ENCODE results near the gene FAM193B.

The FAM193B gene

DNA sequence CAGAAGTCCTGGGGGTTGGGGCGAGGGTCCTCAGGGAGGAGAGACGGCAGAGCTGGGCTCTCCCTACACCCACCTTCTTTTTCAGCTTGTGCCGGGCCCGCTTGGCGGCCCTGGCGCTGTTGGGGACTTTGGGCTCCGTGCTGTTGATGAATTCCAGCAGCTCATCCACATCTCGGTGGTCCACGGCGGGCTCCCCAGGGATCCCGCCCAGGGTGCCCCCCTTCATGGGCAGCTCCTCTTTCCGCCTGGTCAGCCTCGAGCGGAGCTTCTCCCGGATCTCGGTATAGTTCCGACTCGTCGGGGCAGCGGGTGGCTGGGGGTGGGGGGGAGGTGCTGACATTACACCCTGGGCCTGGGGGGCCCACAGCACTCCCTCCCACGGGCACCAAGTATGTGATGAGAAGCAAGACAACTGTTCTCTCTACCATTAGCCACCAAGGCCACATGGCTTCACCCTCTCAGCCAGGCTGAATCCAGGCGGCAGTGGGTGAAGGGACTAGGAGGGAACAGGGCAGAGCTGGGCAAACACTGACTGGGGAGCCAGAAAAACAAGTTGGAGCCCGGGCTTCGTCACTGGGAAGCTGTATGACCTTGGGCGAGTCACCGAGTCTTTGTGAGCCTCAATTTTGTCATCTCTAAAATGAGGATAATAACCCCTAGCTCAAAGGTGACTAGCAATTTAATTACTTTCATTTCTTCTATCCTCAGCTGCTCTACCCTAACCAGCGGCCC lies 23.0 kb downstream of the FAM193B start:
- Histone ChIP-seq H3K27me3 (ENCODE audit: insufficient read depth, poor library complexity, severe bottlenecking) (no peaks in the 10 kb centered on the region), H3K27ac (replicated peaks) (no peak overlapping the region), H3K4me3 (replicated peaks; ENCODE audit: insufficient read depth, low read length) (no peak overlapping the region)
- TF ChIP-seq POLR2AphosphoS5 (IDR thresholded peaks at IDR 0.05; ENCODE audit: low read depth) (no peak), GABPA (IDR thresholded peaks at IDR 0.05; ENCODE audit: low read depth) (no peak)
- TF ChIP-seq, protein P1, sequence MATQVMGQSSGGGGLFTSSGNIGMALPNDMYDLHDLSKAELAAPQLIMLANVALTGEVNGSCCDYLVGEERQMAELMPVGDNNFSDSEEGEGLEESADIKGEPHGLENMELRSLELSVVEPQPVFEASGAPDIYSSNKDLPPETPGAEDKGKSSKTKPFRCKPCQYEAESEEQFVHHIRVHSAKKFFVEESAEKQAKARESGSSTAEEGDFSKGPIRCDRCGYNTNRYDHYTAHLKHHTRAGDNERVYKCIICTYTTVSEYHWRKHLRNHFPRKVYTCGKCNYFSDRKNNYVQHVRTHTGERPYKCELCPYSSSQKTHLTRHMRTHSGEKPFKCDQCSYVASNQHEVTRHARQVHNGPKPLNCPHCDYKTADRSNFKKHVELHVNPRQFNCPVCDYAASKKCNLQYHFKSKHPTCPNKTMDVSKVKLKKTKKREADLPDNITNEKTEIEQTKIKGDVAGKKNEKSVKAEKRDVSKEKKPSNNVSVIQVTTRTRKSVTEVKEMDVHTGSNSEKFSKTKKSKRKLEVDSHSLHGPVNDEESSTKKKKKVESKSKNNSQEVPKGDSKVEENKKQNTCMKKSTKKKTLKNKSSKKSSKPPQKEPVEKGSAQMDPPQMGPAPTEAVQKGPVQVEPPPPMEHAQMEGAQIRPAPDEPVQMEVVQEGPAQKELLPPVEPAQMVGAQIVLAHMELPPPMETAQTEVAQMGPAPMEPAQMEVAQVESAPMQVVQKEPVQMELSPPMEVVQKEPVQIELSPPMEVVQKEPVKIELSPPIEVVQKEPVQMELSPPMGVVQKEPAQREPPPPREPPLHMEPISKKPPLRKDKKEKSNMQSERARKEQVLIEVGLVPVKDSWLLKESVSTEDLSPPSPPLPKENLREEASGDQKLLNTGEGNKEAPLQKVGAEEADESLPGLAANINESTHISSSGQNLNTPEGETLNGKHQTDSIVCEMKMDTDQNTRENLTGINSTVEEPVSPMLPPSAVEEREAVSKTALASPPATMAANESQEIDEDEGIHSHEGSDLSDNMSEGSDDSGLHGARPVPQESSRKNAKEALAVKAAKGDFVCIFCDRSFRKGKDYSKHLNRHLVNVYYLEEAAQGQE (IDR thresholded peaks at IDR 0.05; ENCODE audit: insufficient replicate concordance, low read depth), result no peak
- DNase-seq (ENCODE audit: low read depth in 1 of 2, low spot score in 1 of 2), result no peak

DNA sequence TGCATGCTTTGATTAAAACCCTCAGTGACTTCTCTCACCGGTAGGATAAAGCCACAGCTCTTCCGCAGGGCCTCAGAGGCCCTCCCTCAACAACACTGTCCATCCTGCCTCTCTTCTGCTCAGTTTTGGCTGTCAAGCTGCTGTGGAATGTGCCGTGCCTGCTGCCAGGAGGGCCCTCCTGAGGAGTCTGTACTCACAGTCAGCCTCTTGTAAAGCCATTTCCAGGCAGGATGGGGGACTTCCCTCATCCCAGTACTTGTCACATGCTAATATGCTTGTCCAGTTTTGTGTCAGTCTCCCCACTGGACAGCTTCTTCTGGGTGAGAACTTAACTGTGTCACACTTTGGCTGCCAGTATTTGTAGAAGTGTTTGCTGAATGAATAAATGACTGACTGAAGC lies 23.7 kb downstream of the FAM193B start:
- Histone ChIP-seq H3K27me3 (ENCODE audit: insufficient read depth, poor library complexity, severe bottlenecking) (no peaks in the 10 kb centered on the region), H3K4me3 (replicated peaks; ENCODE audit: insufficient read depth, low read length) (no peak overlapping the region), H3K27ac (replicated peaks) (no peak overlapping the region)
- no peak for TF ChIP-seq SPI1 (IDR thresholded peaks at IDR 0.05; ENCODE audit: borderline replicate concordance, low read depth)
- no peak for TF ChIP-seq POLR2AphosphoS5 (IDR thresholded peaks at IDR 0.05; ENCODE audit: low read depth)
- TF ChIP-seq, protein P2, sequence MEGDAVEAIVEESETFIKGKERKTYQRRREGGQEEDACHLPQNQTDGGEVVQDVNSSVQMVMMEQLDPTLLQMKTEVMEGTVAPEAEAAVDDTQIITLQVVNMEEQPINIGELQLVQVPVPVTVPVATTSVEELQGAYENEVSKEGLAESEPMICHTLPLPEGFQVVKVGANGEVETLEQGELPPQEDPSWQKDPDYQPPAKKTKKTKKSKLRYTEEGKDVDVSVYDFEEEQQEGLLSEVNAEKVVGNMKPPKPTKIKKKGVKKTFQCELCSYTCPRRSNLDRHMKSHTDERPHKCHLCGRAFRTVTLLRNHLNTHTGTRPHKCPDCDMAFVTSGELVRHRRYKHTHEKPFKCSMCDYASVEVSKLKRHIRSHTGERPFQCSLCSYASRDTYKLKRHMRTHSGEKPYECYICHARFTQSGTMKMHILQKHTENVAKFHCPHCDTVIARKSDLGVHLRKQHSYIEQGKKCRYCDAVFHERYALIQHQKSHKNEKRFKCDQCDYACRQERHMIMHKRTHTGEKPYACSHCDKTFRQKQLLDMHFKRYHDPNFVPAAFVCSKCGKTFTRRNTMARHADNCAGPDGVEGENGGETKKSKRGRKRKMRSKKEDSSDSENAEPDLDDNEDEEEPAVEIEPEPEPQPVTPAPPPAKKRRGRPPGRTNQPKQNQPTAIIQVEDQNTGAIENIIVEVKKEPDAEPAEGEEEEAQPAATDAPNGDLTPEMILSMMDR (IDR thresholded peaks at IDR 0.05; ENCODE audit: insufficient read depth, low read length), result no peak
- TF ChIP-seq, protein P1 (IDR thresholded peaks at IDR 0.05; ENCODE audit: insufficient replicate concordance, low read depth), result no peak
- no peak for TF ChIP-seq GABPA (IDR thresholded peaks at IDR 0.05; ENCODE audit: low read depth)
- no peak for DNase-seq (ENCODE audit: low read depth in 1 of 2, low spot score in 1 of 2)

DNA sequence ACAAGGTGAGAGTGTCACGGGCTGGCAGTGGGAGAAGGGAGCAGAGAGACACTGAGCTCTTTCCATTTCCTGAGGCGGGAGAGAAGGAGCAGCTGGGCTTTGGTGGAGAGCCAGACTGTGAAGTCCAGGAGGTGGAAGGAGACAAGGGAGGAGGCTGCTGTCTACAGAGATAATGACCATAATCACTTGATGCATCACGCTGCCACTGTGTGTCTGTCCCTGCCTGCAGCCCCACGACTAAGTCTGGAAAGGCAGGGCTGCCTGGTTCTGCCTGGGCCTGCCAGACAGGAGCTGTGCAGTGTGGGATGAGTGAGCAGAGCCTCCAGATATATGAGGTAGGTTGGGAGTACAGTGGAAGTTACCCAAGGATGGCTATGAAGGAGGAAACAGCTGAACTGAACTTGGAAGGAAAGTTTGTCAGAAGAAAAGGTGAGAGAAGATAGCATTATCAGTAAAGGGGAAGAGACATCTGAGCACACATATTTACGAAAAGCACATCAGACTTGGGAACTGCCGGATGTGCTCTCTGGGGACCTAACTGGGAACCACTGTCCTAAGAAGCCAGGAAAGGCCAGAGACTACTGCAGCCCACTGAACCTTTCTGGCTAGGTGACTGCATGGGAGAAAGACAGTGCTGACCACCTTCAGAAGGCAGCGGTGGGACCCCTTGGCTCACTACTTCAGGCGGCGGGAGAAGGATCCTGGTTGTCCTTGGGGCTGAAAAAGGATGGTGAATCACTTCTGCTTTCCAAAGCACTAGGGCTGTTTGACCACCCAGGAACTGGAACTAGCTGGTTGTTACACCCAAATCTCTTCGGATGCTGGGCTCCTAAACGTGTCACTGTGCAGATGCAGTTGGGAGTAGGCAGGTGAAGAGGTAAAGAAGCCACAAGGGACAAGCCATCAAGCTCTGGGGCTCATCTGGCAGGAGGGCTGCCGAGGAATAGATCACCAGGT lies 24.8 kb downstream of the FAM193B start:
- Histone ChIP-seq H3K4me3 (replicated peaks; ENCODE audit: insufficient read depth, low read length) (no peak overlapping the region), H3K27me3 (ENCODE audit: insufficient read depth, poor library complexity, severe bottlenecking) (no peaks in the 10 kb centered on the region), H3K27ac (replicated peaks) (no peak overlapping the region)
- no peak for DNase-seq (ENCODE audit: low read depth in 1 of 2, low spot score in 1 of 2)
- TF ChIP-seq GABPA (IDR thresholded peaks at IDR 0.05; ENCODE audit: low read depth) (no peak), POLR2AphosphoS5 (IDR thresholded peaks at IDR 0.05; ENCODE audit: low read depth) (no peak), SPI1 (IDR thresholded peaks at IDR 0.05; ENCODE audit: borderline replicate concordance, low read depth) (no peak)
- TF ChIP-seq, protein P2 (IDR thresholded peaks at IDR 0.05; ENCODE audit: insufficient read depth, low read length), result no peak
- TF ChIP-seq, protein P1 (IDR thresholded peaks at IDR 0.05; ENCODE audit: insufficient replicate concordance, low read depth), result no peak

Data from HL-60 (cell line).